ENCODE results near the gene KIF24. TPM values are rescaled to one million over a fixed set of nuclear protein-coding genes. Genes with fewer than 3 reads are reported as not detected.
"Not testable (repeated sequence)": the region's sequence is repeated elsewhere in the genome, so short reads cannot be mapped to it uniquely, and the experiment has no call there.

Gene KIF24
- total RNA-seq, 1 experiment from 2014 or later: 4.2 TPM

DNA sequence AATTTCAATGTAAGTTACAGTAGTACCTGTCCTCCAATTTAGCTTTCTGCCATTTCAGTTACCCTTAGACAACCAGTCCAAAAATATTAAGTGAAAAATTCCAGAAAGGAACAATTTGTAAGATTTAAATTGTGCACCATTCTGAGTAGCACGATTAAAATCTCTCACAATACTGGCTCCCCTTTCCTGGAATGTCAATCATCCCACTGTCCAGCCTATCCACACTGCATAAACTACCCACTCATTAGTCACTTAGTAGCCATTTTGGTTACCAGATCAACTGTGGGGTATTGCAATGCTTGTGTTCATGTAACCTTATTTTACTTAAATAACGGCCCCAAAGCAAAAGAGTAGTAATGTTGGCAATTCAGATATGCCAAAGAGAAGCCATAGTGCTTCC, 11.6 kb downstream of the KIF24 start:
- DNase-seq: no peak
- intact Hi-C loops (cut with micrococcal nuclease; ENCODE audit: unreplicated experiment): no loop called here
- no peaks in the 10 kb centered on the region for H3K4me1 Mint-ChIP-seq (ENCODE audit: low read depth, unreplicated experiment)
- no peak overlapping the region for H3K4me3 Mint-ChIP-seq (ENCODE audit: low read depth, unreplicated experiment)
- no peaks in the 10 kb centered on the region for H3K27me3 Mint-ChIP-seq (ENCODE audit: unreplicated experiment)
- no peaks in the 10 kb centered on the region for H3K36me3 Mint-ChIP-seq (ENCODE audit: insufficient read depth, unreplicated experiment)
- TF ChIP-seq, protein P1, sequence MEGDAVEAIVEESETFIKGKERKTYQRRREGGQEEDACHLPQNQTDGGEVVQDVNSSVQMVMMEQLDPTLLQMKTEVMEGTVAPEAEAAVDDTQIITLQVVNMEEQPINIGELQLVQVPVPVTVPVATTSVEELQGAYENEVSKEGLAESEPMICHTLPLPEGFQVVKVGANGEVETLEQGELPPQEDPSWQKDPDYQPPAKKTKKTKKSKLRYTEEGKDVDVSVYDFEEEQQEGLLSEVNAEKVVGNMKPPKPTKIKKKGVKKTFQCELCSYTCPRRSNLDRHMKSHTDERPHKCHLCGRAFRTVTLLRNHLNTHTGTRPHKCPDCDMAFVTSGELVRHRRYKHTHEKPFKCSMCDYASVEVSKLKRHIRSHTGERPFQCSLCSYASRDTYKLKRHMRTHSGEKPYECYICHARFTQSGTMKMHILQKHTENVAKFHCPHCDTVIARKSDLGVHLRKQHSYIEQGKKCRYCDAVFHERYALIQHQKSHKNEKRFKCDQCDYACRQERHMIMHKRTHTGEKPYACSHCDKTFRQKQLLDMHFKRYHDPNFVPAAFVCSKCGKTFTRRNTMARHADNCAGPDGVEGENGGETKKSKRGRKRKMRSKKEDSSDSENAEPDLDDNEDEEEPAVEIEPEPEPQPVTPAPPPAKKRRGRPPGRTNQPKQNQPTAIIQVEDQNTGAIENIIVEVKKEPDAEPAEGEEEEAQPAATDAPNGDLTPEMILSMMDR (IDR thresholded peaks at IDR 0.05; ENCODE audit: unreplicated experiment): no peak
- BruUV-seq (replicated peaks): no TSS peak
- H3K27ac Mint-ChIP-seq (ENCODE audit: unreplicated experiment): no peak overlapping the region
- CTCF ChIA-PET: no interaction called here
- H3K9me3 Mint-ChIP-seq (ENCODE audit: low read depth, unreplicated experiment): no peaks in the 10 kb centered on the region

DNA sequence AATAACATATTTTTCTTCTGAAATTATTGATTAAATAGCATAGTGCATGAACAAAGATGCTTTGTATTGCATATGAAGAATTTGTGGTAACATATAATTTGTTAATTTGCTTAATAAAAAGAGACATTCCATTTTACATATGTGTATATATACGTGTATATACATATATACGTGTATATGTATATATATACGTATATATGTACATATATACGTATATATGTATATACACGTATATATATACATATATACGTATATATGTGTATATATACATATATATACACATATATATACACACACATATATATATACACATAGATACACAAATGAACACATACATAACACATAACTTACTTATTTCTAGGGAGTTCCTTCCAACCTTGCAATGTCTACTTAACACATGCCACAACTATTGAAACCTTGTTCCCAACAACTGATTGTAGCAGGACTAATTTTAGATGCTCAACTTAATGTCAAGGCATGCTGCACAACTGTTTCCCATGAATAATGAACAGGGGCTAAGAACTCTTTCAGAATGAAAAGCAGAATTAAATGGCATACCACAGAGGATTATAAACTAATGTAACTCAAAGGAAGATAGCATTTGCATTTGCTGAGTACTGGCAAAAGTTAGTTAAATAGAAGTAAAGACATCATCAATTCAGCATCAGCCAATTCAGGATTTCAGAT, 17.4 kb downstream of the KIF24 start:
- H3K9me3 Mint-ChIP-seq (ENCODE audit: low read depth, unreplicated experiment): no peaks in the 10 kb centered on the region
- no peaks in the 10 kb centered on the region for H3K4me1 Mint-ChIP-seq (ENCODE audit: low read depth, unreplicated experiment)
- H3K4me3 Mint-ChIP-seq (ENCODE audit: low read depth, unreplicated experiment): no peak overlapping the region
- TF ChIP-seq, protein P1 (IDR thresholded peaks at IDR 0.05; ENCODE audit: unreplicated experiment): no peak
- no peaks in the 10 kb centered on the region for H3K27me3 Mint-ChIP-seq (ENCODE audit: unreplicated experiment)
- intact Hi-C loops (cut with micrococcal nuclease; ENCODE audit: unreplicated experiment): no loop called here
- DNase-seq: no peak
- no TSS peak for BruUV-seq (replicated peaks)
- CTCF ChIA-PET: no interaction called here
- no peaks in the 10 kb centered on the region for H3K36me3 Mint-ChIP-seq (ENCODE audit: insufficient read depth, unreplicated experiment)
- no peak overlapping the region for H3K27ac Mint-ChIP-seq (ENCODE audit: unreplicated experiment)

DNA sequence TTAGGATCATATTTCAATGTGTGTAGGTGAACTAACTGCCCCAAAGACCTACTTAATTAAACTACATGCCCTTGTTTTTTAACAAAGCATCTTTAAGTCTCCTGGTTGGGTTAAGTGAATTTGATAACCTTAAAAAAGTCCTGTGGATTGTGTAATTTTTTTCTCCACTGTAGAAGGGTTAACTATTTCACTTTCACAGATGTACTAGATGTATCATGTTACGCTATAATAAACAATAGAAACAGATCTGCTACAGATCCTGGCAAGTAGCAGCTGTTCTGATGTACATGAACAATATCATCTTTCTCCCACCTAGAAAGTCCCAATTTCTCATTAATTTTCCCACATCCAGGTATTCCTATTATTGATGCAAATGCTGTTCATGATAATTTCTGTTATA, 18.9 kb downstream of the KIF24 start:
- H3K4me1 Mint-ChIP-seq (ENCODE audit: low read depth, unreplicated experiment): no peaks in the 10 kb centered on the region
- TF ChIP-seq, protein P1 (IDR thresholded peaks at IDR 0.05; ENCODE audit: unreplicated experiment): no peak
- BruUV-seq (replicated peaks): no TSS peak
- no peaks in the 10 kb centered on the region for H3K36me3 Mint-ChIP-seq (ENCODE audit: insufficient read depth, unreplicated experiment)
- no peak overlapping the region for H3K4me3 Mint-ChIP-seq (ENCODE audit: low read depth, unreplicated experiment)
- CTCF ChIA-PET: no interaction called here
- H3K27me3 Mint-ChIP-seq (ENCODE audit: unreplicated experiment): no peaks in the 10 kb centered on the region
- H3K27ac Mint-ChIP-seq (ENCODE audit: unreplicated experiment): no peak overlapping the region
- no peak for DNase-seq
- no peaks in the 10 kb centered on the region for H3K9me3 Mint-ChIP-seq (ENCODE audit: low read depth, unreplicated experiment)
- intact Hi-C loops (cut with micrococcal nuclease; ENCODE audit: unreplicated experiment): no loop called here

DNA sequence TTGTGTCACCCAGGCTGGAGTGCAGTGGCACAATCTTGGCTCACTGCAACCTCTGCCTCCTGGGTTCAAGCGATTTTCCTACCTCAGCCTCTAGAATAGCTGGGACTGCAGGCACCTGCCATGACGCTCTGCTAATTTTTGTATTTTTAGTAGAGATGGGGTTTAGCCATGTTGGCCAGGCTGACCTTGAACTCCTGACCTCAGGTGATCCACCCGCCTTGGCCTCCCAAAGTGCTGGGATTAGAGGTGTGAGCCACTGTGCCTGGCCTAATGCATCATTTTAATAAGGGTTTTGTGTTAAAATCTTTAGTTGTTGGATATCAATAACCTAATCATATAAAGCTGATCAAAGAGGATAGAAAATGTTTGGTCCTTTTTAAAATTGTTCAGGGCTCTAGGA, 20.8 kb downstream of the KIF24 start:
- H3K9me3 Mint-ChIP-seq (ENCODE audit: low read depth, unreplicated experiment); CTCF ChIA-PET: not testable (repeated sequence)

DNA sequence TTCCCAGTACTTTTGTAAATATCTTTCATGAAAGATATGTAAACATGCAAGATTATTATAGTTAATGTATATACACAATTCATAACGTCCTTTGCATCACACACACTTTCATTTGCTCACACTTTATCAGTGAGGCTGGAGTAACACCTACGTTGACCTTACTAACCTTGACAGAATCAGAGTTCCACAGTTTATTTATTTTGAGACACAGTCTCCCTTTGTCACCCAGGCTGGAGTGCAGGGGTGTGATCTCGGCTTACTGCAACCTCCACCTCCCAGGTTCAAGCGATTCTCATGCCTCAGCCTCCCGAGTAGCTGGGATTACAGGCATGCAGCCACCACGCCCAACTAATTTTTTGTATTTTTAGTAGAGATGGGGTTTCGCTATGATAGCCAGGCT, 28.0 kb downstream of the KIF24 start:
- CTCF ChIA-PET; H3K9me3 Mint-ChIP-seq (ENCODE audit: low read depth, unreplicated experiment); H3K4me3 Mint-ChIP-seq (ENCODE audit: low read depth, unreplicated experiment); intact Hi-C loops (cut with micrococcal nuclease; ENCODE audit: unreplicated experiment); H3K36me3 Mint-ChIP-seq (ENCODE audit: insufficient read depth, unreplicated experiment); H3K27ac Mint-ChIP-seq (ENCODE audit: unreplicated experiment); H3K4me1 Mint-ChIP-seq (ENCODE audit: low read depth, unreplicated experiment); BruUV-seq (replicated peaks); H3K27me3 Mint-ChIP-seq (ENCODE audit: unreplicated experiment); DNase-seq: not testable (repeated sequence)

More for the DNA sequence above, 20.8 kb downstream of the KIF24 start:
- H3K27me3 Mint-ChIP-seq (ENCODE audit: unreplicated experiment); H3K36me3 Mint-ChIP-seq (ENCODE audit: insufficient read depth, unreplicated experiment); H3K4me3 Mint-ChIP-seq (ENCODE audit: low read depth, unreplicated experiment); H3K4me1 Mint-ChIP-seq (ENCODE audit: low read depth, unreplicated experiment); intact Hi-C loops (cut with micrococcal nuclease; ENCODE audit: unreplicated experiment); H3K27ac Mint-ChIP-seq (ENCODE audit: unreplicated experiment); DNase-seq; BruUV-seq (replicated peaks): not testable (repeated sequence)

Data from Calu3 (cell line).